HG03571 (cell line): ENCODE results near the gene KDM8.

Source experiments
- ATAC-seq: cut with Tn5 transposase; IDR thresholded peaks from one replicate; pipeline ENCODE4 v1.9.1; 2021; ENCODE audit not compliant: unreplicated experiment

Gene KDM8

GRCh38 chr16:27203507-27204311, at the start of gene KDM8:
TSS of gene KDM8 (plus strand) at chr16:27203526. CDS start at chr16:27210124, 6,598 bp downstream.
- peak; percentile 79 for ATAC-seq

- ATAC-seq: no peak
These were observed 48.4 kb upstream of the KDM8 start for GRCh38 chr16:27154705-27155521.

- no peak for ATAC-seq
These were observed 46.7 kb upstream of the KDM8 start for GRCh38 chr16:27156579-27156978.

GRCh38 chr16:27161398-27161797, 41.9 kb upstream of the KDM8 start:
- ATAC-seq: no peak

- ATAC-seq: no peak
These were observed 39.0 kb upstream of the KDM8 start for GRCh38 chr16:27164352-27164751.

- ATAC-seq: no peak
These were observed 37.8 kb upstream of the KDM8 start for GRCh38 chr16:27165576-27165975.

GRCh38 chr16:27168790-27169189, 34.5 kb upstream of the KDM8 start:
- no peak for ATAC-seq

- no peak for ATAC-seq
These were observed 33.7 kb upstream of the KDM8 start for GRCh38 chr16:27169511-27170071.

GRCh38 chr16:27171584-27171983, 31.7 kb upstream of the KDM8 start:
- ATAC-seq: no peak

GRCh38 chr16:27174007-27174406, 29.3 kb upstream of the KDM8 start:
- peak; percentile 46 for ATAC-seq

- no peak for ATAC-seq
These were observed 28.5 kb upstream of the KDM8 start for GRCh38 chr16:27174798-27175197.

- ATAC-seq: no peak
These were observed 27.4 kb upstream of the KDM8 start for GRCh38 chr16:27175888-27176287.

- no peak for ATAC-seq
These were observed 26.1 kb upstream of the KDM8 start for GRCh38 chr16:27177031-27177774.

GRCh38 chr16:27179500-27180072, 23.7 kb upstream of the KDM8 start:
- peak; percentile 68 for ATAC-seq

GRCh38 chr16:27181019-27181790, 22.1 kb upstream of the KDM8 start:
- no peak for ATAC-seq

- no peak for ATAC-seq
These were observed 20.4 kb upstream of the KDM8 start for GRCh38 chr16:27182906-27183405.

- ATAC-seq: no peak
These were observed 17.6 kb upstream of the KDM8 start for GRCh38 chr16:27185776-27186130.

- no peak for ATAC-seq
These were observed 14.7 kb upstream of the KDM8 start for GRCh38 chr16:27188633-27189032.

GRCh38 chr16:27189335-27189972, 13.9 kb upstream of the KDM8 start:
- ATAC-seq: no peak
